22Rv1 (cell line): Measurements from ENCODE around the gene DCN.

Experiments
- ZFX ChIP-seq: fragments of 450-650 bp; IDR thresholded peaks from 2 replicates; pipeline ENCODE4 v1.6.1; 2017; ENCODE audit warnings: antibody characterized with exemption, borderline replicate concordance
- TF ChIP-seq, protein P1 (sequence below): fragments of 450-650 bp; IDR thresholded peaks from 2 replicates; pipeline ENCODE4 v1.5.1; 2017; ENCODE audit warnings: mild to moderate bottlenecking

DNA sequence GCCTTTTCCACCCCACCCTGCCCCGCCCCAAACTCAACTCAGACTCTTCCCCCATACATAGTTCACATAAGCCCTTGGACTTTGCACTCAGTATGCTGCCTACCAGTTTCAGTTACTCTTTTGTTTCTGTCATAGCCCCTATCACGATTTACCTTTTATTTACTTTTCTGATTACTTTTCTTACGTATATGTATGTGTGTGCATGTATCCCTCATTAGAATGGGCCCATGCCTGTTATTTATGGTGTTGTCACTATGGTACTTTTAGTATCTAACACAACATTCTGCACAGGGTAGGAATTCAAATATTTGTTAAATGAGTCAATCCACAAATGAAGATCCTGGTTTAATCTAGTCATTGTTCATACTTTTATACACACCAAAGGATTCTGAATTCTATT is 54.9 kb downstream of the DCN start:
- TF ChIP-seq, protein P1, sequence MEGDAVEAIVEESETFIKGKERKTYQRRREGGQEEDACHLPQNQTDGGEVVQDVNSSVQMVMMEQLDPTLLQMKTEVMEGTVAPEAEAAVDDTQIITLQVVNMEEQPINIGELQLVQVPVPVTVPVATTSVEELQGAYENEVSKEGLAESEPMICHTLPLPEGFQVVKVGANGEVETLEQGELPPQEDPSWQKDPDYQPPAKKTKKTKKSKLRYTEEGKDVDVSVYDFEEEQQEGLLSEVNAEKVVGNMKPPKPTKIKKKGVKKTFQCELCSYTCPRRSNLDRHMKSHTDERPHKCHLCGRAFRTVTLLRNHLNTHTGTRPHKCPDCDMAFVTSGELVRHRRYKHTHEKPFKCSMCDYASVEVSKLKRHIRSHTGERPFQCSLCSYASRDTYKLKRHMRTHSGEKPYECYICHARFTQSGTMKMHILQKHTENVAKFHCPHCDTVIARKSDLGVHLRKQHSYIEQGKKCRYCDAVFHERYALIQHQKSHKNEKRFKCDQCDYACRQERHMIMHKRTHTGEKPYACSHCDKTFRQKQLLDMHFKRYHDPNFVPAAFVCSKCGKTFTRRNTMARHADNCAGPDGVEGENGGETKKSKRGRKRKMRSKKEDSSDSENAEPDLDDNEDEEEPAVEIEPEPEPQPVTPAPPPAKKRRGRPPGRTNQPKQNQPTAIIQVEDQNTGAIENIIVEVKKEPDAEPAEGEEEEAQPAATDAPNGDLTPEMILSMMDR, result no peak
- no peak for TF ChIP-seq ZFX
